WTC11 (cell line): ENCODE results near the gene SAG.

Experiments
- AFF4 ChIP-seq: sonication (generic); formaldehyde crosslinking; IDR thresholded peaks from 2 replicates; pipeline ENCODE4 v1.8.1; 2023; ENCODE audit warnings: mild to moderate bottlenecking, missing genetic modification reagents, borderline replicate concordance
- CREB1 ChIP-seq: sonication (generic); formaldehyde crosslinking; IDR thresholded peaks from 2 replicates; pipeline ENCODE4 v1.8.0; 2023; ENCODE audit warnings: mild to moderate bottlenecking, missing genetic modification reagents
- OVOL2 ChIP-seq: fragments of 250-450 bp; sonication (Bioruptor Pico); IDR thresholded peaks from 2 replicates; pipeline ENCODE4 v1.9.0; 2021; ENCODE audit warnings: mild to moderate bottlenecking, borderline replicate concordance
- TCF7 ChIP-seq: sonication (generic); formaldehyde crosslinking; IDR thresholded peaks from 2 replicates; pipeline ENCODE4 v1.8.0; 2022; ENCODE audit warnings: mild to moderate bottlenecking, low read depth, missing genetic modification reagents, moderate library complexity
- ZBTB21 ChIP-seq: sonication (generic); formaldehyde crosslinking; IDR thresholded peaks from 2 replicates; pipeline ENCODE4 v1.8.1; 2023; ENCODE audit warnings: mild to moderate bottlenecking, missing genetic modification reagents, borderline replicate concordance
- ZNF138 ChIP-seq: sonication (generic); formaldehyde crosslinking; conservative IDR thresholded peaks from 2 replicates; pipeline ENCODE4 v1.8.1; 2022; ENCODE audit warnings: mild to moderate bottlenecking, moderate library complexity, missing genetic modification reagents
- TF ChIP-seq, protein P1 (sequence below): sonication (generic); formaldehyde crosslinking; IDR thresholded peaks from 2 replicates; pipeline ENCODE4 v1.8.0; 2022; ENCODE audit warnings: mild to moderate bottlenecking, missing genetic modification reagents

- no peak for TF ChIP-seq TCF7
- TF ChIP-seq CREB1 (CRISPR knock-in tag) = no peak
- TF ChIP-seq, protein P1, sequence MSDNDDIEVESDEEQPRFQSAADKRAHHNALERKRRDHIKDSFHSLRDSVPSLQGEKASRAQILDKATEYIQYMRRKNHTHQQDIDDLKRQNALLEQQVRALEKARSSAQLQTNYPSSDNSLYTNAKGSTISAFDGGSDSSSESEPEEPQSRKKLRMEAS = no peak
- no peak for TF ChIP-seq ZNF138 (CRISPR knock-in tag)
- no peak for TF ChIP-seq OVOL2 (CRISPR knock-in tag)
- no peak for TF ChIP-seq AFF4
- TF ChIP-seq ZBTB21 = no peak
Observed at GRCh38 chr2:233380132-233380895, 72.7 kb downstream of the SAG start.
